Fibroblast of villous mesenchyme (primary cell): ENCODE measurements around the gene ST6GALNAC5. TPM values are rescaled to one million over a fixed set of nuclear protein-coding genes. Genes with fewer than 3 reads are reported as not detected.

Experiments
- DNase-seq: peaks from one replicate; pipeline ENCODE4 v3.0.0-alpha.2; 2010; ENCODE audit warnings: low read depth
- H3K4me3 ChIP-seq: 2 replicates; pipeline ENCODE4 v1.5.1; 2011; ENCODE audit warnings: low read depth, mild to moderate bottlenecking, low read length
- total RNA-seq: library from RNA; depleted of rRNA; stranded (reverse); fragments of >200 nt; gene quantifications from 2 replicates; pipeline ENCODE4 v1.2.3, GENCODE V29; 2012
- TF ChIP-seq, protein P1 (sequence below): IDR thresholded peaks from 2 replicates; pipeline ENCODE4 v1.5.1; 2012; ENCODE audit warnings: low read depth, mild to moderate bottlenecking, low read length; ENCODE audit not compliant: insufficient read depth

The ST6GALNAC5 gene
- total RNA-seq, 1 donor: 155 TPM

DNA sequence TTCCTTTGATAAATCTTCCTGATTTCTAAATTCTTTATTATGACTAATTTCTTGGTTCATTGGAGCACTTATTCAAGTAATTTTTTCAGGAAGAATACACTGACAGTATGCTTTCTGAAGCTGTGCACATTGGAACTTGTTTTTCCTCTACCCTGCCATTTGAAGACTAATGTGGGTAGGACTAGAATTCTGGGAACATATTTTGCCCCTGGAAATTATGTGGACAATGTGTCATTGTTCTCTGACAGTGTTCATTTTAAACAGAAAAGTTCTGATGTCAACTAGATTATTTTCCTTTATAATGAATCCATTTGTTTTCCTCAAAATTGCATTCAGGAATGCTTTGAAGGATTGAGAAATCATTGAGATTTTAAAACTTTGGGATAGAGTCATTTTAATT, 34.8 kb upstream of the ST6GALNAC5 start:
- H3K4me3 ChIP-seq: no peak overlapping the region
- no peak for DNase-seq
- TF ChIP-seq, protein P1, sequence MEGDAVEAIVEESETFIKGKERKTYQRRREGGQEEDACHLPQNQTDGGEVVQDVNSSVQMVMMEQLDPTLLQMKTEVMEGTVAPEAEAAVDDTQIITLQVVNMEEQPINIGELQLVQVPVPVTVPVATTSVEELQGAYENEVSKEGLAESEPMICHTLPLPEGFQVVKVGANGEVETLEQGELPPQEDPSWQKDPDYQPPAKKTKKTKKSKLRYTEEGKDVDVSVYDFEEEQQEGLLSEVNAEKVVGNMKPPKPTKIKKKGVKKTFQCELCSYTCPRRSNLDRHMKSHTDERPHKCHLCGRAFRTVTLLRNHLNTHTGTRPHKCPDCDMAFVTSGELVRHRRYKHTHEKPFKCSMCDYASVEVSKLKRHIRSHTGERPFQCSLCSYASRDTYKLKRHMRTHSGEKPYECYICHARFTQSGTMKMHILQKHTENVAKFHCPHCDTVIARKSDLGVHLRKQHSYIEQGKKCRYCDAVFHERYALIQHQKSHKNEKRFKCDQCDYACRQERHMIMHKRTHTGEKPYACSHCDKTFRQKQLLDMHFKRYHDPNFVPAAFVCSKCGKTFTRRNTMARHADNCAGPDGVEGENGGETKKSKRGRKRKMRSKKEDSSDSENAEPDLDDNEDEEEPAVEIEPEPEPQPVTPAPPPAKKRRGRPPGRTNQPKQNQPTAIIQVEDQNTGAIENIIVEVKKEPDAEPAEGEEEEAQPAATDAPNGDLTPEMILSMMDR: no peak

DNA sequence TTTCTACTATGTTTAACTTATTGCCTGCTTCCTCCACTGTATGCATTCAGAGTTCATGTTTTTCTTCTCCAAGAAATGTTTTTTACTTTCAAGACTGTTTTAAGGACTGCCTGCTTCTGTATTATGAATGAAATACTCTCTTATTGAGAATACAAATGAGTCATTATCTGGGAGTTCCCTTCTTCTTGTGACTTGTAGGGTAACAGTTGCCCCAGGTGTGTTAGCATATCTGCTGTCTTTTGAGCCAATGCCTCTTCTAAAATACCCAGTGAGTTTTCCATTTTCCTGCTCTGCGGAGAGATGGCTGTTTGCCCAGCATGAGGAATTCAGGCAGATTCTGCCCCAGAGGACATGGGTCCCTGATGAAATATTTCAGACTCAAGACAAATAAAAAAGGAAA, 34.1 kb upstream of the ST6GALNAC5 start:
- H3K4me3 ChIP-seq: no peak overlapping the region
- DNase-seq: no peak
- TF ChIP-seq, protein P1: no peak

DNA sequence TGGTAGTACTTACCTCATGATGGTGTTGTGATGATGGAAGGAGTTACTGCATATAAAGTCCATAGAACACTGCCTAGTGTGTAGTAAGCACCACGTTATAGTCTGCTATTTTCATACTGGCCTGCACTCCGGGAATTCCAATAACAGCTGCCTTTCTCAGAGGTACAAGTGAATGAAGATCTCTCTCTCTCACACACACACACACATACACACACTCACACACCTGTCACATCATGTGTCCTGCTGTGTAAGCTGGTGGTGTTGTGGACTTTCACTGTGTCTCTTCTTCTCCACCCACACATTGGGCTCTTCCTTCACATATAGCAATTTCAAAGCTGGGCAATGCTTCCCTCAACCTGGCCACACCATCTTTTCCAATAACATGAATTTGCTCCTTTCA, 33.4 kb upstream of the ST6GALNAC5 start:
- no peak for DNase-seq
- TF ChIP-seq, protein P1: no peak
- H3K4me3 ChIP-seq: no peak overlapping the region

DNA sequence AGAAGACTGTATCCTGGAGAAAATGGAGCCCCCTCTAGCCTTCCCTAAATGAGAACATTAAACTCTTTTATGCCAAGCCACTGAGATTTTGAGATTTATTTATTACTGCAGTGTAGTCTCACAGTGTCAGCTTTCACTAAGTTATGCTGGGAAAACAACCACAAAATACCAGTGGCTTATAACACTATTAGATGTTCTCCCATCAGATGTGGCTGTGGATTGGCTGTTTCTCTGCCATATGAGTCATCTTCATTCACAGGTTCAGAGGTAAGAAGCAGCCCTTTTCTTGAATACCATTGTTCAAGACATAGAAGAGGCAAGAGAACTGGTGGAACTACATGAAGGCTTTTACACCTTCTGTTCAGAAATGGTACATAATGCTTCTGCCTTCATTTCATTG, 32.1 kb upstream of the ST6GALNAC5 start:
- TF ChIP-seq, protein P1: no peak
- no peak overlapping the region for H3K4me3 ChIP-seq
- DNase-seq: no peak

DNA sequence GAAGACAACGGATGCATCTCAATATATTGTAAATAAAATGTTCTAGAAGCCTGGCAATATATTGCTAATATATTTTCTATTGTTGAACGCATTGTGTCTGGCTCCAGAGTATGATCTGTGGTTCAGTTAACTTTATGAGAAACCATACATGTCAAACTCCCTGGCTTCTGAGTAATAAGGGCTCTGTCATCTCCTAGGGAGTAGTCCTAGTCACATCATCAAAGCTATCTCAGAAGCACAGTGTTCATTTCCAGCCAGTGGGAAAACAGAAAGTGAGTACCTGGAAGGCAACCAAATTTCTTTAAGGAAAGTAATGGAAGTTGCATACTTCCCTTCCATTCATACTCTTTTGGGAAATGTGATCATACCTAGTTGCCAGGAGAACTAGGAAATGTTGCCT, 27.0 kb upstream of the ST6GALNAC5 start:
- no peak overlapping the region for H3K4me3 ChIP-seq
- no peak for DNase-seq
- TF ChIP-seq, protein P1: no peak

DNA sequence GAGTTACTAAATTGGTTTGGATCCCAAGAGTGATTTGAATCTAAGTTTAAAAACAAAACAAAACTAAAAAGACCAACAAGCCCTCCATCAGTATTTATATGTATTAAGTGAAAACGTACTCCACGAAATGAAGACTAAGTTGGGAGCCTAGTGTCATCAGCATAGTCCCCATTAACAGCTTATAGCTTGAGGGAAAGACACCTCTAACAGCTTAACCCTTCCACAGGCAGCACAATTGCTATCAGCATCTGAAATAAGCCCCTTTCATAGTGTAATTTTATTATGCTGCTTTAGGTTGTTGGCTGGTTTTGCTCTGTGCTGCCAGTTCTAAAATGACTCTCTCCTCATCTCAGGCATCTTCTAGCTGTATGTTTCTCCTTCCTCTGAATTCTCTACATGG, 25.8 kb upstream of the ST6GALNAC5 start:
- no peak for DNase-seq
- TF ChIP-seq, protein P1: no peak

DNA sequence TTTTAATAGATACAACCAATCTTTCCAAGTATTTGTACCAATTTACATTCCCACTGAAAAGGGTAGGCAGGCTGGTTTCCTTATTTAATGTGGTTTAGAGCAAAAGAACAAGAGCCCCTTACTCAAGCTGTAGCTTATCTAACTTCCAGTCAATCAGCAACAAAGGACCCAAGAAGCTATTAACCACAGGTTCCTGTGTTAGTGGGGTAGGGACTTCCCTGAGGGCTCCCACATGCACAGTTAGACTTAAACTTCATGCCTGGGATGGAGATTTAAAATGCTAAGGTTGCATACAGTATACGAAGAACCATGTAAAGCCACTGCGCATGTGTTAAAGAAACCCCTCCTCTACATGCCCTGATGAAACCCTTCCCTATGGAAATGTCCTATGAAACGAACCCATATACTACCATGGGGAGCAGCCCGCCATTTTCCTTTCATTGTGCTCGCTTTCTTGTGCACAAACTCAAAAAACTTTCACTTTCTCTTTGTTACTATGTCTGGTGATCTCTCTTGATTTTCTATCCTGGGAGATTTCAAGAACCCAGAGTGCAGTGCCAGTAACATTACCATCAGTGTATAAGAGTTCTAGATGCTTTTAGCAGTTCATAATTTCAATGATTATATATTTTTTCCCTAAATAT, 23.3 kb upstream of the ST6GALNAC5 start:
- no peak for DNase-seq
- TF ChIP-seq, protein P1: no peak
- no peak overlapping the region for H3K4me3 ChIP-seq

More for the DNA sequence above, 25.8 kb upstream of the ST6GALNAC5 start:
- H3K4me3 ChIP-seq: no peak overlapping the region
